DOHH2 (cell line): ENCODE data around the gene RPS5.

ENCODE experiments used
- H3F3A ChIP-seq: fragments of 200-600 bp; sonication (generic), shearing (Covaris generic); 2 replicates; pipeline ENCODE4 v1.6.0; 2016; ENCODE audit warnings: antibody characterized with exemption, mild to moderate bottlenecking; ENCODE audit not compliant: control insufficient read depth, insufficient read depth
- H3K27ac ChIP-seq: fragments of 200-600 bp; sonication (generic); 2 replicates; pipeline ENCODE4 v1.5.1; 2014; ENCODE audit warnings: low read depth, mild to moderate bottlenecking, low read length, moderate library complexity
- H3K27me3 ChIP-seq: fragments of 200-600 bp; sonication (generic); 2 replicates; pipeline ENCODE4 v1.6.1; 2014; ENCODE audit warnings: mild to moderate bottlenecking, low read length, mixed read lengths; ENCODE audit not compliant: control insufficient read depth
- H3K36me3 ChIP-seq: fragments of 200-600 bp; sonication (generic); 2 replicates; pipeline ENCODE4 v1.6.1; 2014; ENCODE audit warnings: mild to moderate bottlenecking, low read length, moderate library complexity, mixed read lengths; ENCODE audit not compliant: control insufficient read depth
- H3K4me1 ChIP-seq: fragments of 200-600 bp; sonication (generic); 2 replicates; pipeline ENCODE4 v1.6.1; 2014; ENCODE audit warnings: mild to moderate bottlenecking, low read length, mixed read lengths; ENCODE audit not compliant: control insufficient read depth
- H3K4me2 ChIP-seq: fragments of 200-600 bp; sonication (generic); 2 replicates; pipeline ENCODE4 v1.6.0; 2014; ENCODE audit warnings: mild to moderate bottlenecking, low read length, moderate library complexity
- H3K4me3 ChIP-seq: fragments of 200-600 bp; sonication (generic); 2 replicates; pipeline ENCODE4 v1.5.1; 2014; ENCODE audit warnings: mild to moderate bottlenecking, low read length, mixed read lengths
- H3K79me2 ChIP-seq: fragments of 200-600 bp; sonication (generic); 2 replicates; pipeline ENCODE4 v1.6.1; 2014; ENCODE audit warnings: mild to moderate bottlenecking, low read length, mixed read lengths; ENCODE audit not compliant: control insufficient read depth
- H3K9me2 ChIP-seq: fragments of 200-600 bp; sonication (generic); replicated peaks from 2 replicates; pipeline ENCODE4 v1.6.1; 2014; ENCODE audit warnings: mild to moderate bottlenecking, low read length, mixed read lengths; ENCODE audit not compliant: control insufficient read depth
- H3K9me3 ChIP-seq: fragments of 200-600 bp; sonication (generic); 2 replicates; pipeline ENCODE4 v1.6.1; 2014; ENCODE audit warnings: antibody characterized with exemption, low read length, mixed read lengths; ENCODE audit not compliant: control insufficient read depth, insufficient read depth
- H4K20me1 ChIP-seq: fragments of 200-600 bp; sonication (generic); 2 replicates; pipeline ENCODE4 v1.6.0; 2014; ENCODE audit warnings: low read depth, mild to moderate bottlenecking, antibody characterized with exemption, low read length, moderate library complexity; ENCODE audit not compliant: control insufficient read depth, insufficient read depth
- CTCF ChIP-seq: fragments of 200-600 bp; sonication (generic); IDR thresholded peaks from one replicate; pipeline ENCODE4 v1.5.1; 2014; ENCODE audit warnings: antibody characterized with exemption, mild to moderate bottlenecking, low read depth, low read length; ENCODE audit not compliant: poor library complexity, severe bottlenecking
- EZH2phosphoT487 ChIP-seq: fragments of 200-600 bp; sonication (generic); IDR thresholded peaks from 2 replicates; pipeline ENCODE4 v1.6.1; 2017; ENCODE audit warnings: borderline replicate concordance, mild to moderate bottlenecking, antibody characterized with exemption, low read length, moderate library complexity, mixed read lengths

The RPS5 gene

GRCh38 chr19:58396691-58397532, 9.8 kb downstream of the RPS5 start:
- Histone ChIP-seq H3K4me1 (peaks cover 9% of the 10 kb centered on the region), H4K20me1 (0 out of 2 replicates have a peak, but pooled peaks cover 2% of the 10 kb centered on the region), H3K27me3 (no peaks in the 10 kb centered on the region), H3K4me2 (no peak overlapping the region), H3K9me2 (no peaks in the 10 kb centered on the region), H3F3A (peaks cover 32% of the 10 kb centered on the region), H3K36me3 (peaks cover 38% of the 10 kb centered on the region), H3K4me3 (no peak overlapping the region), H3K79me2 (peaks cover 7% of the 10 kb centered on the region), H3K9me3 (no peaks in the 10 kb centered on the region), H3K27ac (no peak overlapping the region)
- TF ChIP-seq EZH2phosphoT487 (no peak), CTCF (no peak)

GRCh38 chr19:58397533-58398037, 10.5 kb downstream of the RPS5 start:
- Histone ChIP-seq H3K4me2 (no peak overlapping the region), H3F3A (peaks cover 28% of the 10 kb centered on the region), H3K27ac (no peak overlapping the region), H3K36me3 (peaks cover 31% of the 10 kb centered on the region), H3K9me3 (no peaks in the 10 kb centered on the region), H3K27me3 (no peaks in the 10 kb centered on the region), H3K4me3 (no peak overlapping the region), H3K4me1 (peaks cover 16% of the 10 kb centered on the region), H4K20me1 (0 out of 2 replicates have a peak, but pooled peaks cover 2% of the 10 kb centered on the region), H3K79me2 (peaks cover 7% of the 10 kb centered on the region), H3K9me2 (no peaks in the 10 kb centered on the region)
- TF ChIP-seq CTCF: no peak
- TF ChIP-seq EZH2phosphoT487: no peak

GRCh38 chr19:58398087-58398486, 11.0 kb downstream of the RPS5 start:
- Histone ChIP-seq H3K4me1 (peaks cover 19% of the 10 kb centered on the region), H3K27ac (no peak overlapping the region), H3K9me2 (no peaks in the 10 kb centered on the region), H4K20me1 (0 out of 2 replicates have a peak, but pooled peaks cover 2% of the 10 kb centered on the region), H3K9me3 (no peaks in the 10 kb centered on the region), H3K27me3 (no peaks in the 10 kb centered on the region), H3F3A (peaks cover 25% of the 10 kb centered on the region), H3K36me3 (peaks cover 26% of the 10 kb centered on the region), H3K4me3 (no peak overlapping the region), H3K79me2 (peaks cover 10% of the 10 kb centered on the region), H3K4me2 (no peak overlapping the region)
- no peak for TF ChIP-seq CTCF
- TF ChIP-seq EZH2phosphoT487: no peak
